ENCODE data around the gene PRKCB.
"Not testable (repeated sequence)": the region's sequence is repeated elsewhere in the genome, so short reads cannot be mapped to it uniquely, and the experiment has no call there.

Gene PRKCB

DNA sequence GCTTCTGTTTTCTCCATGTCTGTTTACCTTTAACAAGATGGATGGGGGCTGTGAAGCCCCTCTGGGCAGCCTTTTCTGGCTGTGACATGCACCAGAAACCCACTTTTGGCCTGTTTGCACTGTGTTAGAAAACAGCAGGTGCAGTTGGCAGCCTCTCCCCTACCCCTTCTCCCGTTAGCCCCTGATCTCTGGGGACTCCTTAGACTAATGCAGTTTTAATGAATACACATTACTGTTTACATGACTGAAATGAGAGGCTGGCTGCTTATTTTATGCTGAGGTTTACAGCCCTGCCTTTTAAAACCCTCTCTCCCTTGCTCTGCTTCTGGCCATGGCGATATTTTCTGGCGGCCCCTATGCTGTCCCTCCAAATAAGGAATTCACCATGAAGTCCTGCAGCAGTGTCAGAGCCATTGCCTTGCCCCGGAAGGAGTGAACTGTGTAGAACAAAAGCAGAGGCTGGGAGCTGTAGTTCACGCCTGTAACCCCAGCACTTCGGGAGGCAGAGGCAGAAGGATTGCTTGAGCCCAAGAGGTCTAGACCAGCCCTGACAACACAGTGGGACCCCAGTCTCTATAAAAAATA is 79.3 kb downstream of the PRKCB start:
- TF ChIP-seq, protein P1, sequence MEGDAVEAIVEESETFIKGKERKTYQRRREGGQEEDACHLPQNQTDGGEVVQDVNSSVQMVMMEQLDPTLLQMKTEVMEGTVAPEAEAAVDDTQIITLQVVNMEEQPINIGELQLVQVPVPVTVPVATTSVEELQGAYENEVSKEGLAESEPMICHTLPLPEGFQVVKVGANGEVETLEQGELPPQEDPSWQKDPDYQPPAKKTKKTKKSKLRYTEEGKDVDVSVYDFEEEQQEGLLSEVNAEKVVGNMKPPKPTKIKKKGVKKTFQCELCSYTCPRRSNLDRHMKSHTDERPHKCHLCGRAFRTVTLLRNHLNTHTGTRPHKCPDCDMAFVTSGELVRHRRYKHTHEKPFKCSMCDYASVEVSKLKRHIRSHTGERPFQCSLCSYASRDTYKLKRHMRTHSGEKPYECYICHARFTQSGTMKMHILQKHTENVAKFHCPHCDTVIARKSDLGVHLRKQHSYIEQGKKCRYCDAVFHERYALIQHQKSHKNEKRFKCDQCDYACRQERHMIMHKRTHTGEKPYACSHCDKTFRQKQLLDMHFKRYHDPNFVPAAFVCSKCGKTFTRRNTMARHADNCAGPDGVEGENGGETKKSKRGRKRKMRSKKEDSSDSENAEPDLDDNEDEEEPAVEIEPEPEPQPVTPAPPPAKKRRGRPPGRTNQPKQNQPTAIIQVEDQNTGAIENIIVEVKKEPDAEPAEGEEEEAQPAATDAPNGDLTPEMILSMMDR (IDR thresholded peaks at IDR 0.05; ENCODE audit: control insufficient read depth, insufficient read depth, low read depth, low read length, missing control alignments), result no peak
- no peak for DNase-seq (ENCODE audit: low read depth)
- H3K4me3 ChIP-seq (ENCODE audit: control insufficient read depth, low read depth, low read length), result no peak overlapping the region

DNA sequence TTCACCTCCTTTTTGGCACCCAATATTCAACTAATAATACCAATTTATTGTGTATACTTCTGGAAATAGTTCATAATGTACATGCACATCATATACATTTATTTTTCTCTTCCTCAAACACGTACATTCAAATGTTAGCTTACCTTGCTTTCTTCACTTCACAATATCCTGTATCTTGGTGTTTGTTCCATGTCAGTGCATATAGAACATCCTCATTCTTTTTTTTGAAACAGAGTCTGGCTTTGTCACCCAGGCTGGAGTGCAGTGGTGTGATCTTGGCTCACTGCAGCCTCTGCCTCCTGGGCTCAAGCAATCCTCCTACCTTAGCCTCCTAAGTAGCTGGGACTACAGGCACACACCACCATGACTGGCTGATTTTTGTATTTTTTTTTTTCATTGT is 80.8 kb downstream of the PRKCB start:
- DNase-seq (ENCODE audit: low read depth); H3K4me3 ChIP-seq (ENCODE audit: control insufficient read depth, low read depth, low read length): not testable (repeated sequence)

DNA sequence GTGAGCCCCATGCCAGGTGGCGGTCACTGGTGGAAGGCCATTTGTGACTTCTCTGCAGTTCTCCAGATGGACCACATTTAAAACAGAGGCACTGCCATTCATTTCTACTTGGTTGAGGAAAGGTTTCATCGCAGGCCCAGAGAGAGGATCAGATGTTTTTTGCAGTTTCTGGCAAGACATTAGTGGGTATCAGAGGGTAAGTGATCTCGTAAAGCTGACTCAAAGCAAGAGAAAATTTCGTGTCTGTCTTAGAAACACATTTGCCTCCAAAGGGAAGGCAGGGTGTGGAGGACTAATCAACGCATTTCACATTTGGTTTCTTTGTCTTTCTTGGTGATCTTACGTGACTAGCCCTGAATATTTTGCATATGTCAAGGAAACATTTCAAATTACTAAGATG is 81.8 kb downstream of the PRKCB start:
- H3K4me3 ChIP-seq (ENCODE audit: control insufficient read depth, low read depth, low read length), result no peak overlapping the region
- DNase-seq (ENCODE audit: low read depth), result no peak
- TF ChIP-seq, protein P1 (IDR thresholded peaks at IDR 0.05; ENCODE audit: control insufficient read depth, insufficient read depth, low read depth, low read length, missing control alignments), result no peak

GRCh38 chr16:23920446-23920845 is 84.7 kb downstream of the PRKCB start:
- TF ChIP-seq, protein P1 (IDR thresholded peaks at IDR 0.05; ENCODE audit: control insufficient read depth, insufficient read depth, low read depth, low read length, missing control alignments), result no peak
- no peak for DNase-seq (ENCODE audit: low read depth)
- H3K4me3 ChIP-seq (ENCODE audit: control insufficient read depth, low read depth, low read length), result no peak overlapping the region

GRCh38 chr16:23920899-23921298 is 85.1 kb downstream of the PRKCB start:
- TF ChIP-seq, protein P1 (IDR thresholded peaks at IDR 0.05; ENCODE audit: control insufficient read depth, insufficient read depth, low read depth, low read length, missing control alignments), result no peak
- DNase-seq (ENCODE audit: low read depth), result no peak
- H3K4me3 ChIP-seq (ENCODE audit: control insufficient read depth, low read depth, low read length), result no peak overlapping the region

DNA sequence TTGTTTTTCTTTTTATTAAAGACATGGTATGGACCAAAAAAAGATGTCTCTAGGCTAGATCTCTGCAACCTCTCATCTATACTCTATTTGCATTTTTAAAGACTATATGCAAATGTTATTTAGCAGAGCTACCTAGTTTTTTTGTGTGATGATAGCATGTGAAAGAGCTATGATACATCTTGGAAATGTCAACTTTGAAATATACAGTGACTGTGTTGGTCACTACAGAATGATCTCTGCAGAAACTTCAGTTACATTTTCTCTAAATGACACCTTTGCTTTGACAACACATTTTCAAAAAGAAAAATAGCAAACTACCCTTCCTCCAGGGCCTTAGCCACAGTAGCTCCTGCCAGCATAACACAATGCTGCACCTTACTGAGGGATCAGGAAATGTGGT is 86.6 kb downstream of the PRKCB start:
- TF ChIP-seq, protein P1 (IDR thresholded peaks at IDR 0.05; ENCODE audit: control insufficient read depth, insufficient read depth, low read depth, low read length, missing control alignments), result no peak
- no peak for DNase-seq (ENCODE audit: low read depth)
- H3K4me3 ChIP-seq (ENCODE audit: control insufficient read depth, low read depth, low read length), result no peak overlapping the region

GRCh38 chr16:23924128-23924527 is 88.3 kb downstream of the PRKCB start:
- DNase-seq (ENCODE audit: low read depth), result no peak
- TF ChIP-seq, protein P1 (IDR thresholded peaks at IDR 0.05; ENCODE audit: control insufficient read depth, insufficient read depth, low read depth, low read length, missing control alignments), result no peak
- no peak overlapping the region for H3K4me3 ChIP-seq (ENCODE audit: control insufficient read depth, low read depth, low read length)
